CD4-positive, CD25-positive, alpha-beta regulatory T cell (primary cell): Measurements from ENCODE around the gene PLEKHA5. TPM values are rescaled to one million over a fixed set of nuclear protein-coding genes. Genes with fewer than 3 reads are reported as not detected.

ENCODE experiments used
- ATAC-seq, 2 donors: fragments of 150-1000 bp; cut with Tn5 transposase; one replicate each; pipeline ENCODE4 v1.10.0; 2021; ENCODE audit warnings: low read depth in 2 of 2, moderate number of reproducible peaks in 2 of 2, moderate library complexity in 1 of 2
- DNase-seq, 3 donors: peaks; one replicate each; pipeline versions ENCODE4 v3.0.0 to v3.0.0-alpha.2; 2012 to 2022; ENCODE audit warnings: mixed read lengths in 1 of 3
- H3K27ac ChIP-seq: one replicate; pipeline ENCODE4 v1.7.0; 2013; ENCODE audit warnings: mild to moderate bottlenecking, low read length; ENCODE audit not compliant: insufficient read depth, poor library complexity, severe bottlenecking
- H3K27me3 ChIP-seq: one replicate; pipeline ENCODE4 v1.7.0; 2013; ENCODE audit warnings: low read length; ENCODE audit not compliant: control insufficient read depth, insufficient read depth
- H3K36me3 ChIP-seq: one replicate; pipeline ENCODE4 v1.7.0; 2013; ENCODE audit warnings: mild to moderate bottlenecking, low read length, moderate library complexity; ENCODE audit not compliant: control insufficient read depth, insufficient read depth
- H3K4me1 ChIP-seq: 2 replicates; pipeline ENCODE4 v1.7.0; 2013; ENCODE audit warnings: mild to moderate bottlenecking, low read length; ENCODE audit not compliant: insufficient read depth, control insufficient read depth, poor library complexity, severe bottlenecking
- H3K4me3 ChIP-seq: one replicate; pipeline ENCODE4 v1.7.0; 2013; ENCODE audit warnings: low read depth, mild to moderate bottlenecking, low read length, moderate library complexity
- H3K9me3 ChIP-seq, 2 experiments: 1 replicate in 1 of 2; 2 replicates in 1 of 2; pipeline ENCODE4 v1.7.0; 2013; ENCODE audit warnings: low read length in 2 of 2, mild to moderate bottlenecking in 1 of 2, moderate library complexity in 1 of 2; ENCODE audit not compliant: control insufficient read depth in 2 of 2
- H3K27ac Mint-ChIP-seq, 3 donors: one replicate each; pipeline ENCODE4 v1.8.0; 2020 to 2022; ENCODE audit warnings: mild to moderate bottlenecking in 3 of 3, mixed read lengths in 3 of 3, moderate library complexity in 2 of 3
- H3K27me3 Mint-ChIP-seq: one replicate; pipeline ENCODE4 v1.8.0; 2022; ENCODE audit warnings: mild to moderate bottlenecking, mixed read lengths
- H3K36me3 Mint-ChIP-seq: one replicate; pipeline ENCODE4 v1.8.0; 2020; ENCODE audit warnings: mixed read lengths
- H3K4me1 Mint-ChIP-seq, 4 donors: one replicate each; pipeline ENCODE4 v1.8.0; 2020 to 2022; ENCODE audit warnings: mixed read lengths in 4 of 4, mild to moderate bottlenecking in 1 of 4
- H3K4me3 Mint-ChIP-seq, 4 donors: one replicate each; pipeline ENCODE4 v1.8.0; 2020 to 2022; ENCODE audit warnings: mild to moderate bottlenecking in 4 of 4, mixed read lengths in 4 of 4, moderate library complexity in 3 of 4
- H3K9me3 Mint-ChIP-seq, 7 donors: one replicate each; pipeline ENCODE4 v1.8.0; 2020 to 2022; ENCODE audit warnings: mixed read lengths in 7 of 7, mild to moderate bottlenecking in 3 of 7, moderate library complexity in 2 of 7
- polyA plus RNA-seq, 4 donors: library from polyadenylated mRNA; unstranded; fragments of 300-500 nt; fragmentation: Illumina TruSeq; gene quantifications; one replicate each; pipeline ENCODE4 v1.2.3, GENCODE V29; 2021
- total RNA-seq: library from RNA; stranded (reverse); gene quantifications from one replicate; pipeline ENCODE4 v1.2.3, GENCODE V29; 2022

PLEKHA5 gene
- total and polyA plus RNA-seq, 5 donors from 2014 or later: 1.2 to 14.7 (median 2.9) TPM

DNA sequence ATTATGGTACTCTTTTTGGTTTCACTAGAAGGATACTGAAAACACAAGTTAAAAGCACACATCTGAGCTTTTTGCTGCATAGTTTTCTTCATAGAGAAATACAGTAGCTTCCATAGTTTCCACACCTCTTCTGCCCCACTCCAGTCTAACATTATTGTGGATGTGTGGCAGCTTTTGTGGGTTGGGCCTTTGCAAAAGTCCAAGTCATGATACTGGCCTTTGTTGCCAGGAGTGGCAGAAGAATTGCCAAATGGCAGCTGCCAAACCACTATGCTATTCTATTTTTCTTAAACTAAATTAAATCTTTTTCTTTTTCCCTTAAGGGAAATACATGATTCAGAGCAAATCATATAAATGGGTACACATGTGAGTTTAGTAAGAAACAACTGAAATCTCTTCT, 114.8 kb downstream of the PLEKHA5 start:
- H3K27ac Mint-ChIP-seq: no peak overlapping the region
- no peak for ATAC-seq
- no peaks in the 10 kb centered on the region for H3K9me3 Mint-ChIP-seq

DNA sequence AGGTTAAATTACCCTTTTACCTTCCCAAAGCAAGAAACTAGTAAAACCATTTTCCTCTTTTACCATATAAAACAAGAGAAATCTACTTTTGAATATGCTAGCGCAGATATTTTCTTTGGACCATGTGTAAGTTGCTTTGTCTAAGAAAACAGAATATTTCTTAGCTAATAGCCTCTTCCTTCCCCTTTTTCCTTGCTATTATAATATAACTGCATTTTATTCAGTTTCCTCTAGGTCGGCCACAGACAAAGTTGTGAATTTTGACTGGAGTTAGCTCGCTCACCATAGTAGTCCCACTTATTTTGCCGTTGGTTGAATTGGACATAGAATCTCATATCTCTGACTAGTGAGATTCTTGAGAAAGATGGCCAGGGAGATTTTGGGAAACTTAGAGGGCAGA, 115.6 kb downstream of the PLEKHA5 start:
- DNase-seq (no peak), ATAC-seq (no peak)
- Histone ChIP-seq H3K9me3 (no peaks in the 10 kb centered on the region), H3K27ac (no peak overlapping the region), H3K4me3 (no peak overlapping the region), H3K36me3 (no peaks in the 10 kb centered on the region), H3K4me1 (no peaks in the 10 kb centered on the region), H3K27me3 (no peaks in the 10 kb centered on the region)
- H3K4me3 Mint-ChIP-seq: no peak overlapping the region
- H3K9me3 Mint-ChIP-seq: no peaks in the 10 kb centered on the region
- no peaks in the 10 kb centered on the region for H3K4me1 Mint-ChIP-seq
- peaks cover 11% of the 10 kb centered on the region for H3K27me3 Mint-ChIP-seq
- no peaks in the 10 kb centered on the region for H3K36me3 Mint-ChIP-seq
- peak overlapping the region in 1 of 3 donors; percentile 7 for H3K27ac Mint-ChIP-seq

More for the DNA sequence above, 114.8 kb downstream of the PLEKHA5 start:
- Histone ChIP-seq H3K4me3 (no peak overlapping the region), H3K9me3 (no peaks in the 10 kb centered on the region), H3K4me1 (no peaks in the 10 kb centered on the region), H3K27ac (no peak overlapping the region), H3K36me3 (no peaks in the 10 kb centered on the region), H3K27me3 (no peaks in the 10 kb centered on the region)
- DNase-seq: no peak
- Mint-ChIP-seq H3K4me1 (no peaks in the 10 kb centered on the region), H3K4me3 (no peak overlapping the region), H3K27me3 (peaks cover 11% of the 10 kb centered on the region), H3K36me3 (no peaks in the 10 kb centered on the region)

DNA sequence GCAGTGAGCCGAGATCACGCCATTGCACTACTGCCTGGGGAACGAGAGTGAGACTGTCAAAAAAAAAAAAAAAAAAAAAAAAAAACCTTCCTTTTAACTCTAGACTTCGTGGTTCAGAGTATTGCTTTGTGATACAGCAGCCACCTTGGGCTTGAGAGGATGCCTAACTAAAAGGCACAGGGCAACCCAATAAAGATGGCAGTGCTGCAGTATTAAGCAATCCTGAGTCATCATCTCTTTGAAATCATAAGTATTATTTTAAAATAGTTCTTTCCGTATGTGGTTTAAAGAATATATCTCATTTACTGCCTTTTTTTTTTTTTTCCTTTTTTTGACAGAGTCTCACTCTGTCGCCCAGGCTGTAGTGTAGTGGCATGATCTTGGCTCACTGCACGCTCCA, 116.1 kb downstream of the PLEKHA5 start:
- no peaks in the 10 kb centered on the region for H3K27me3 ChIP-seq
- Mint-ChIP-seq H3K4me3 (no peak overlapping the region), H3K9me3 (no peaks in the 10 kb centered on the region), H3K4me1 (no peaks in the 10 kb centered on the region), H3K27ac (no peak overlapping the region), H3K27me3 (peaks cover 11% of the 10 kb centered on the region), H3K36me3 (no peaks in the 10 kb centered on the region)
- no peaks in the 10 kb centered on the region for H3K9me3 ChIP-seq
- H3K4me3 ChIP-seq: no peak overlapping the region
- H3K4me1 ChIP-seq: no peaks in the 10 kb centered on the region
- H3K36me3 ChIP-seq: no peaks in the 10 kb centered on the region
- ATAC-seq (no peak), DNase-seq (no peak)
- no peak overlapping the region for H3K27ac ChIP-seq

DNA sequence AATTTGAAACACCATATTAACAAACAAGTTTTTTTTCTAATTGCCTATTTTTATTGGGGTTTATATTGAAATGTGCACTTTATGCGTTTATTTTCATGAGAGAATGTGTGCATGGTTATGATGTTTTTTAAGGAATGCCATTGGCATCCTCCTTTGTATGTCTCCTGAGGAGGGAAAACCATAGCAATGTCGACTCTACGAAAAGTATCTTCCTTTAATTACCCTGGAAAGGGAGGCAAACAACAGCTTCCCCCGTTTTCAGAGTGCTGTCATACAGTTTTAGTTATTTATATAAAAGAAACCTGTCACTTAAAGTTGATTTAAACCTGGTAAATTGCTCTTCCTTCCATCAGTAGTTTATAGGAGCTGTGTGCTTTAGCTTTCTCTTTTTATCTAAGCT, 117.4 kb downstream of the PLEKHA5 start:
- H3K9me3 ChIP-seq: no peaks in the 10 kb centered on the region
- Mint-ChIP-seq H3K4me3 (no peak overlapping the region), H3K27me3 (peaks cover 5% of the 10 kb centered on the region), H3K27ac (no peak overlapping the region), H3K36me3 (no peaks in the 10 kb centered on the region), H3K9me3 (no peaks in the 10 kb centered on the region), H3K4me1 (no peaks in the 10 kb centered on the region)
- H3K4me1 ChIP-seq: no peaks in the 10 kb centered on the region
- H3K27me3 ChIP-seq: no peaks in the 10 kb centered on the region
- no peak overlapping the region for H3K27ac ChIP-seq
- DNase-seq (no peak), ATAC-seq (no peak)
- no peak overlapping the region for H3K4me3 ChIP-seq
- no peaks in the 10 kb centered on the region for H3K36me3 ChIP-seq

DNA sequence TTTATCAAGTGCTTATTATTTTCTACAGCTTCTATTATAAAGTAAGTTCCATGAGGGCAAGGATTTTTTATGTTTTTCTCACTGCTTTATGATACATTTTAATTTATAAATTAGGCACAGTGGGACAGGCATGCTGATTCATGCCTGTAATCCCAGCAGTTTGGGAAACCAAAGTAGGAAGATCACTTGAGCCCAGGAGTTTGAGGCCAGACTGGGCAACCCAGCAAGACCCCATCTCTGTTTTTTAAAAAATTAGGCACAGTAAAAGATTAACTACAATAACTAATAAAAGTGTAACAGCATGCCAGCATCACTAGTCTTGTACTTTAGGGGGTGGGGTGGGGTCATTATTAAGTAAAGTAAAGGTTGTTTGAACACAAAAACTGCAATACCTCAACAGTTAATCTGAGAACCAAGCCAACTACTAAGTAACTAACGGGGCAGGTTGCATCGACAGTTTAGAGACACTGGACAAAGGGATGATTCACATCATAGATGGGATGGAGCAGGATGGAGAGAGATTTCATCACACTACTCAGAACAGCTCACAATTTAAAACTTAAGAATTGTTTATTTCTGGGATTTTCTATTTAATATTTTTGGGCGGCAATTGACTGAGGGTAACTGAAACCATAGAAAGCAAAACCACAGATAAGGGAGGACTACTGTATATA, 119.5 kb downstream of the PLEKHA5 start:
- H3K4me3 Mint-ChIP-seq: no peak overlapping the region
- H3K4me1 Mint-ChIP-seq: no peaks in the 10 kb centered on the region
- Histone ChIP-seq H3K36me3 (no peaks in the 10 kb centered on the region), H3K27ac (no peak overlapping the region), H3K27me3 (no peaks in the 10 kb centered on the region), H3K4me1 (no peaks in the 10 kb centered on the region), H3K4me3 (no peak overlapping the region), H3K9me3 (no peaks in the 10 kb centered on the region)
- DNase-seq (no peak), ATAC-seq (no peak)
- no peak overlapping the region for H3K27ac Mint-ChIP-seq
- no peaks in the 10 kb centered on the region for H3K27me3 Mint-ChIP-seq
- H3K36me3 Mint-ChIP-seq: no peaks in the 10 kb centered on the region
- no peaks in the 10 kb centered on the region for H3K9me3 Mint-ChIP-seq

DNA sequence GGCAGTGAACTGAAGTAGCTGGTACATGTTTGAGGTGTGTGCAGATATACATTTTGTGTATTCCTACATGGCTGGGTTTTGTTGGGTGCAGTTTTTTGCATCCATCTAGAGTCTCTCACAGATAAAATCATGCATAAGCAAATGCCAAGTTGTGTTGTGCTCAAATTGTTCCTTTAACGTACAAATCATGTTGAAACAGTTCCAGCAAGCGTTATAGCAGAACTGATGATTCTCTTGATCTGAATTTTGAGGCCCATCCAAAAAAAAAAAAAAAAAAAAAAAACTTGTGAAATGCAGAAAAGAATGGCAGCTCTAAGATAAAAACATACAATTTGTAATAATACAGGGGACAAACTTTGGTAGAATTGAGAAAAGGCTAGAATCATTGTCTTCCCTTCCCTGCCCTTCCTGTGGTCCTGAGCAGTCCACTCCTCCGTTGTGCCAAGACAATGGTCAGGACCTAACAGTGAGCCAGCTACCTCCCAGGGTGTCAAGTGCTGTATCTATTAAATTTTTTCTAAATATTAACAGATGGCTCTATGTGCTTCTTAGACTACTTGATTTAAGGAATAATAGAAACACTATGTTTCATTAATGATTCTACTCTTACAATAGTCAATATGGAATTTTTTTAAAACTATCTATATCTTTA, 122.1 kb downstream of the PLEKHA5 start:
- no peaks in the 10 kb centered on the region for H3K36me3 Mint-ChIP-seq
- H3K4me1 Mint-ChIP-seq: no peaks in the 10 kb centered on the region
- no peak overlapping the region for H3K27ac ChIP-seq
- H3K4me3 Mint-ChIP-seq: no peak overlapping the region
- no peaks in the 10 kb centered on the region for H3K27me3 ChIP-seq
- H3K9me3 Mint-ChIP-seq: no peaks in the 10 kb centered on the region
- no peaks in the 10 kb centered on the region for H3K9me3 ChIP-seq
- DNase-seq: no peak
- ATAC-seq: no peak
- H3K36me3 ChIP-seq: no peaks in the 10 kb centered on the region
- H3K4me3 ChIP-seq: no peak overlapping the region
- no peaks in the 10 kb centered on the region for H3K4me1 ChIP-seq
- H3K27me3 Mint-ChIP-seq: no peaks in the 10 kb centered on the region
- no peak overlapping the region for H3K27ac Mint-ChIP-seq

DNA sequence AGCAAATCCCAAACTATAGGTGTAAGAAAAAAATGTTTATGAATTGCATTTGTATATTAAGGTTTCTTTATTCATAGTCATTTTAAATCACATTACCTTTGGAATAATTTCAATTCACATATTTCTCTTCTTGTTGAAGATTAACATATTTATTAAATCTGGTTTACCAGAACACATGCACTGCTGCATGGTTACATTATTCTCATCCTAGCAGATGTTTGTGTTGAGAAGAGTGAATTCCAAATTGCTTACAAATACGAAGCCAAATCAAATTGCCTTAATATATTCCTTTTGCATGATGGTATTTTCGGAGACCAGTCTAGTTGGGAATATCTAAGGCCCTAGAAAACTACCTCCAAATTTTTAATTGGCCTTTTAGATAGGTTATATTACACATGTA, 130.6 kb downstream of the PLEKHA5 start:
- no peaks in the 10 kb centered on the region for H3K27me3 ChIP-seq
- H3K27ac ChIP-seq: no peak overlapping the region
- no peaks in the 10 kb centered on the region for H3K36me3 ChIP-seq
- Mint-ChIP-seq H3K9me3 (no peaks in the 10 kb centered on the region), H3K4me3 (no peak overlapping the region), H3K36me3 (no peaks in the 10 kb centered on the region), H3K27me3 (no peaks in the 10 kb centered on the region), H3K27ac (no peak overlapping the region), H3K4me1 (no peaks in the 10 kb centered on the region)
- ATAC-seq: no peak
- H3K4me1 ChIP-seq: no peaks in the 10 kb centered on the region
- no peaks in the 10 kb centered on the region for H3K9me3 ChIP-seq
- no peak overlapping the region for H3K4me3 ChIP-seq
- DNase-seq: no peak

DNA sequence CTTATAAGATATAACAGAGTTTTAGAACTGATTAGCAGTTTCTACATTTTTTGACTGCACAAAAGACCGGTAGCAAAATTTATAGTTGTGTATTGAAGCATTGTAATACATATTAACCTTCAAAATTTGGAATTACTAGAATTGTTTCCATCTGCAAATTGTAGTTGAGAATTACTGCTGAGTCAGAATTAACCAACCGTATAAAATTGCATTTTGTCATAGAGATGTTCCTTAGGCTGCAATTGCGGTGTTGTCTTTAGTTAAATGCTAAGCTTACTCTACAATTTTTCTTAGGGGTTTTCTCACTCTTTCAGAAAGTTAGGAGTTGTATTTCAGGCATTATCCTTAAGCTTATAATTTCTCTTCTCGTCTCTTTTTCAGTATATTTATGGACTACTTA, 132.2 kb downstream of the PLEKHA5 start:
- Histone ChIP-seq H3K27me3 (no peaks in the 10 kb centered on the region), H3K27ac (no peak overlapping the region), H3K4me3 (no peak overlapping the region), H3K36me3 (no peaks in the 10 kb centered on the region), H3K4me1 (no peaks in the 10 kb centered on the region), H3K9me3 (no peaks in the 10 kb centered on the region)
- H3K27me3 Mint-ChIP-seq: no peaks in the 10 kb centered on the region
- no peak for DNase-seq
- H3K4me1 Mint-ChIP-seq: no peaks in the 10 kb centered on the region
- no peaks in the 10 kb centered on the region for H3K36me3 Mint-ChIP-seq
- H3K9me3 Mint-ChIP-seq: no peaks in the 10 kb centered on the region
- ATAC-seq: no peak
- no peak overlapping the region for H3K4me3 Mint-ChIP-seq
- H3K27ac Mint-ChIP-seq: no peak overlapping the region
